ENCODE measurements around the gene TEX22.
"Not testable (repeated sequence)": the region's sequence is repeated elsewhere in the genome, so short reads cannot be mapped to it uniquely, and the experiment has no call there.

The TEX22 gene, protein sequence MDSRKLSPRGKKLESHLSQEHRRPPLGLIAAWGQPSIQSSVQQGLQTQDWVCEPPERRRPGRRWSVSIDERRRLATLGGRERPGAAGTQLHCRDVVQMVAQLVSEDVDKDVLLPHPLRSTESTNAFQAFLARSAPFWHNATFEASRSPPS

DNA sequence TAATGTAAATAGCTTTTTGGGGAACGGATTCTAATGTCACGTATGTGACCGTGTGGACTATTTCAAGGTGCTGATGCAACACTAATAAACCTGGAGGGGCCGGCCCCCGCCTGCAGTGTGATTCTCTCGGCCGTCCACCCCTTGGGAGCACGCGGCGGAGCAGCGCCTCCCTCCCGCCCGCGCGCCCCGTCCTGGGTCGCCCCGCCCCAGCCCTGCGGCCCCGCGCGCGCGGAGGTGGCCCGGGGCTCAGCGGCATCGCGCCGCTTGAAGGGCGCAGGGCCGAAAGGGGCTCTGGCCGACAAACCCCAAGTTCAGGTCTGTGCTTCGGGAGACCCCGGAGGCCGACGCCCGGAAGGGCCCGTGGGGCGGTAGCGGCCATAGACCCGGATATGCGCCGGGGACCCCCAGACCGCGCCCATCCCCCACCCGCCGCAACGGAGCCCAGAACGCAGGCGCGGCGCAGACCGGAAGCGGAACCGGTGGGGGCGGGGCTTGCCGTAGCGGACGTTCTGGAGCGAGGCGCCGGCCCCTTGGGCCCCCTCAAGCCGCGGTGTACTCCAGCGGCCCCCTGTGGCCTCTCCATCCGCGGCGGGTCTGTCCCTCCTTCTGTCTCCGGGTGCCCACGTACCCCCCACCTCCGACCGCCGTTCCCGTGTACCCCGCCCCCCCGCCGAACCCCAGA lies at the start of gene TEX22:
Gene TEX22 (plus strand): TSS at position 495 of the 682 bp plus-strand sequence. CDS start 803 bp downstream, outside the sequence.
- DNase-seq = peak; percentile 62 to 89

DNA sequence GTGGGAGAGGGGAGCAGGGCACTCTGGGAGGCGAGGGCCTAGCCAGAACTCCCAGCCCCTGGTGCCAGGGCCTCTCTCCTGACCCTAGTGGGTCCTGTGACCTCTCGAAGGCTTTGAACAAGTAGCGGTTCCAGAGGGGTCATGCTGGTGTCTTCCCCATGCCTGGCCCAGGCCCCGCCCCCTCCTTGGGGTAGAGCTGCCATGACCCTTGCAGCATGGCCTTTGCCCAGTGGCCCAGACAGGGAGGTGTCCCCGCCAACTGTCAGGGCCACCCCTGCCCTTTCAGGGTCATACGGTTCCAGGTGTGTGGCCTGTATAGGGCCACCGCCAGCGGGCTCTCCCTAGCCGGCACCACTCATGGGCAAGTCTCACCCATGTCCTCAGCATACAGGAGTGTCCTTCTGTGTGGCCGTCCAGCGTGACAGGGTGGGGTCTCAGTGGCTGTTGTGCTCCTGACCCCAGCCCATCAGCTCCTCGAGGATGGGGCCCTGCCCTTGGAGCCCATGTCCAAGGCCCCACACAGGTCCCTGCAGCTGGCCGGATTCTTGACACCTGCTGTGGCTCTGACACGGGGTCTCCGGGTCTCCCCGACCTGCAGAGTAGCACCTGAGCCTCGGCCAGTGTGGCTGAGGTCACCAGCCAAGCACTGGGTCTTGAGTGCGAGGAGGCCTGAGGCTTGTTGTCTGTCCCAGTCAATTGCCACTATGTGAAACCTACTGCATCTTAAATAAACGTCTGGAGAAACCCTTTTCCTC lies 49.2 kb upstream of the TEX22 start:
- no peak for DNase-seq

DNA sequence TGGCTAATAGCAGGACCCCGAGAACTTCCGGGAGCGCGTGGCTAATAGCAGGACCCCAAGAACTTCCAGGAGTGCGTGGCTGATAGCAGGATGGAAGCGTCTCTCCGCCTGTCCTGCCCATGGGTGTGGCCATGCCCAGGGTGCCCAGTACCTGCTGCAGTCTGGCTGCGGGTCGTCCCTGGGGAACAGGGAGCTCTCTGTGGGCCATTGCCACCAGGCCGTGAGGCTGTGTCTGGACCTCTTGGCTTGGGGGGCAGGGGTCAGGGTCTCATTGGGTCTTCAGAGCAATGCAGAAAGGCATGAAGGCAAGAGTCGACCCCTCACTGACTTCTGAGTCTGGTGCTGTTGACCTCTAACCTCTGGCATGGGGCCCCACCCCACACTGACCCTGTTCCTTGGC lies 48.3 kb upstream of the TEX22 start:
- DNase-seq = no peak

DNA sequence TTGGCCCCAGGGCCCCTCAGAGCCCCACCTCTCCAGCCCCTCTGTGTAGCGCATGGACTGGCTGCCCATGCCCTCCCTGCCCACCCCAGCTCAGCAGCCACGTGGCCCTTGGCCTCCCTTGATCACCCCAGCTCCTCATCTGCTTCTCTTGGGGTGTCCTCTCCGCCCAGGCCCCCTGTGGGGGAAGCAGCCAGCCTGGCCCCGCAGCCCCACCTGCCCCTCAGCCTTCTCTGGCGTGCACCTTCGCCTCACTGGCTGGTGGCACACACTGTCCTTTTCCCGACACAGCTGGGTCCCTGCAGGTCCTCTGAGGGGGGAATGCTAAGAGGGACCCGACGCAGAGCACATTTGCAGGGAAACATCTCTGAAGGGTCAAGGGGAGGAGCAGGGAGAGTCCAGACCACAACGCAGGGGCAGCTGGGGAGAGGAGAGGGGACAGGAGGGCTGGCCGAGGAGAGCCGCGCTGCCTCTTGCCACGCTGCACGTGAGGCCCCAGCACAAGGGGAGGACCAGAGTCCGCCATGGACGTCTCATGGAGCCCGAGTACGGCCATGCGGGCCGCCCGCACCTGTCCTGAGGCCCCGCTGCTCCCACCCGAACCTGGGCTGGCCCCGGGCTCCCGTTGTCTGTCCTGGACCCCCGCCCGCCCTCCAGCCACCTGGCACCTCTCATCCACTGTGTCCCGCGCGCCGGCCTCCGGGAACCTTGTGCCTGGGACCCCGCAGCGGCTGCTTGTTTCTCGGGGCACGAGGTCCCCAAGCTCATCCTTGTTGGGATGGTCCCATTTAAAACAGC lies 47.7 kb upstream of the TEX22 start:
- no peak for DNase-seq

DNA sequence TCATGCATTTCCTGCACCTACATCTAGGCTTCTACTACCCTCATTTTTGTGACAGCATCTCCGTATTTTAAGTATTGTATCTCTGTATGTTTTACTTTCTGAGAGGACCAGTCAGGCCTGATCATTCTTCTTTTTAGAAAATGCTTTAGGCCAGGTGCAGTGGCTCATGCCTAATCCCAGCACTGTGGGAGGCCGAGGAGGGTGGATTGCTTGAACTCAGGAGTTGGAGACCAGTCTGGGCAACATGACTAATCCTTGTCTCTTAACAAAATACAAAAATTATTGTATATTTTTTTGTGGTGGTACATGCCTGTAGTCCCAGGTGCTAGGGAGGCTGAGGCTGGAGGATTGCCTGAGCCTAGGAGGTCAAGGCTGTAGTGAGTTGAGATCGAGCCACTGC lies 46.9 kb upstream of the TEX22 start:
- DNase-seq = no peak

DNA sequence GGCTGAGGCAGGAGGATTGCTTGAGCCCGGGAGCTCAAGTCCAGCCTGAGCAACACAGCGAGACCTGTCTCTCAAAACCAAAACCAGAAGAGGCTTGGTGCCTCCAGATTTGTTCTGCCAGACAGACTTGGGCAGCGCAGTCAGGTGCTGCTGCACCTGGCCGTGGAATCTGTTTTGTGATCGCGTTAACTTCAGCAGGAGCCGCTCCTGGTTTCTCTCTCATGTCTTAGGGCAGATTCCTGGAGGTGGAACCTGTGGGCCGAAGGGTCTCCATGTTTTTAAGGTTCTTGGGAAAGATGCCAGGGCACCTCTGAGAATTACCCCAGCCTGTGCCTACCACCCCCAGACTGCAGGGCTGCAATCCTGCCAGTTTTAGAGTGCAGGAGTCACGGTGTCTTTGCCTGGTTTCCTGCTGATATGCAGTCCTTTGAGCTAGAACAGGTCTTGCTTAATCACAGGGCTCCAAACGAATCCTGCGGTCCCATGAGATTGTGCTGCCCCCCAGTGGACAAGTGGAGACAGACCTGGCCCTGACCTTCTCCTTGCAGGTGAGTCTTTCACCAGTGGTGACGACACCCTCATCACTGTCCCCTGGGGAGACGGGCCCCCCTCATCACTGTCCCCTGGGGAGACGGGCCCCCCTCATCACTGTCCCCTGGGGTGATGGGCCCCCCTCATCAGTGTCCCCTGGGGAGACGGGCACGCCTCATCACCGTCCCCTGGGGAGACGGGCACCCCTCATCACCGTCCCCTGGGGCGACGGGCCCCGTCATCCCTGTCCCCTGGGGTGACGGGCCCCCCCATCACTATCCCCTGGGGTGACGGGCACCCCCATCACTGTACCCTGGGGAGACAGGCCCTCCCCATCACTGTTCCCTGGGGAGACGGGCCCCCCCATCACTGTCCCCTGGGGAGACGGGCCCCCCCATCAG lies 46.2 kb upstream of the TEX22 start:
- DNase-seq = peak; percentile 64 to 95

DNA sequence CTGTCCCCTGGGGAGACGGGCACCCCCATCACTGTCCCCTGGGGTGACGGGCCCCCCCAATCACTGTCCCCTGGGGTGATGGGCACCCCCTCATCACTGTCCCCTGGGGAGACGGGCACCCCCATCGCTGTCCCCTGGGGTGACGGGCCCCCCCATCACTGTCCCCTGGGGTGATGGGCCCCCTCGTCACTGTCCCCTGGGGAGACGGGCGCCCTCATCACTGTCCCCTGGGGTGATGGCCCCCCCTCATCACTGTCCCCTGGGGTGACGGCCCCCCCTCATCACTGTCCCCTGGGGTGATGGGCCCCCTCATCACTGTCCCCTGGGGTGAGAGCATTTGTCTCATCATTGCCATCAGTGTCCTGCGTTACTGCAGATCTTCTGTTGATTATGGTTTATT lies 45.2 kb upstream of the TEX22 start:
- no peak for DNase-seq

DNA sequence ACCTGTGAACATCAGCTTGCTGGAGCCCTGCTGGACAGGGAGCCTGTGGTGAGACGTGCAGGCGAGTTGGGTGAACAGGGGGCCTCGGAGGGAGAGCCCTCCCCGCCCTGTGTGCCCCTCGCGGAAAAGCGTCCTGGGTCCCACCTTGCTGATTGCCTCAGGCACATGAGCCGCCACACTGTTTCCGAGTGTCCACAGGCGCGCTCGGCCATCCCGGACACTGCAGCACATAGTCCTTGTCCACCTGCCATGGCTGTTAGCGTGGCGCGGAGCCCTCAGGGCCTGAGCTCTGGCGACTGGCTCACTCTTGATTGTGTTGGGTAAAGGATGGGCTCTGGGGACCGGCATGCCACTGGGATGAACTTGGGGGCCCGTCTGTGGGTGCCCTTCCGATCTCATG lies 43.8 kb upstream of the TEX22 start:
- no peak for DNase-seq

DNA sequence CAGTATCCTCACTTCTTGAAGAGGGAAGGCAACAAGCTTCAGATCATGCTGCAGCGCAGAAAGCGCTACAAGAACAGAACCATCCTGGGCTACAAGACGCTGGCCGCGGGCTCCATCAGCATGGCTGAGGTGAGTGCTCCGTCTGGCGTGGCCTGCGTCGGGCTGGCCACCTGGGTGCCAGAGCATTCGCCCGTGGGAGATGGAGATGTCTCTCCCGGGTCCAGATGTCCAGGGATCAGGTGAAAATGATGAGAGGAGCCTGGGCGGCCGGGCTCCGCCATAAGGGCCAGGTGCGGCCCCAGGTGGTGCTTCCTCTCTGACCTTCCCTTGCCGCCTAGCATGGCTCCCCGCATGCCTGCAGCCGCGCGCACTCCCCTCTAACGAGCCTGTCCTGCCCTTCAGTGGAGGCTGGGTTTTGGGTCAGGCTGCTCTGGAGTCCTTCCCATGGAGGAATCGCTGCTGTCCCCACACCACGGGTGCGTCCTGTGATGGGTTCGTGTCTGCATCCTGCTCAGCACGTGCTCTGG lies 43.2 kb upstream of the TEX22 start:
- no peak for DNase-seq

DNA sequence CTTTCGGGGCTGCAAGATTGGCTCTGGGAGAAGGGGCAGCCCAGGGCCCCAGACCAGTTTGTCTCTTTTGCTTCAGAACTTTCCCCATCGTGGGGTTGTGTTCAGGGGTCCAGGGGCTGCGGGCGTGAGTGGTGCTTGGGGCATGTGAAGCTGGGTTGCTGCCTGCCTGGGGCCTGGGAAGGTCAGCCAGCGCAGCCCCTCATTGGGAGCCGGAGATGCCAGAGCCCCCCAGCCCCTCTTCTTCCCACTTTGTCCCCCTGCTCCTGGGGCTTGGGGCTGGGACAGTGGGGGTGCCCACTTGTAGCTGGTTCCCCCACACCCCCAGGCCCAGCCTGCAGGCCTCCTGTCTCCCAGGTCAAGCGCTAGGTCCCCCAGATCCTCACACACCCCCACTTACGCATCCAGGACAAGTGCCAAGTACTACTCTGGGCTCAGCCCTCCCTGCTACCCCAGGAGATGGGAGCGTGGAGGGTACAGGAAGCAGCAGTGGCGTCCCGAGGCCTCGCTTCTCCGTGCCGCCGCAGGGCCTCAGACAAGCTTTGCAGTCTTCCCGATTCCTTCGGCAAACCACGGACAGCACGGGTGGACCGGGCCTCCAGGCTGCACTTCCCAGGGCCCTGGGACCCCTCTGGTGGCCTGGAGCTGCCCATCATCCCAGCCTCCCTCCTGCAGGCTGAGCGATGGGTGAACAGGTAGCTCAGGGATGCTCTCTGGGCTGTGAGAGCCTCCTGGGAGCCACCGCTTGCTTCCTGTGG lies 42.3 kb upstream of the TEX22 start:
- no peak for DNase-seq

DNA sequence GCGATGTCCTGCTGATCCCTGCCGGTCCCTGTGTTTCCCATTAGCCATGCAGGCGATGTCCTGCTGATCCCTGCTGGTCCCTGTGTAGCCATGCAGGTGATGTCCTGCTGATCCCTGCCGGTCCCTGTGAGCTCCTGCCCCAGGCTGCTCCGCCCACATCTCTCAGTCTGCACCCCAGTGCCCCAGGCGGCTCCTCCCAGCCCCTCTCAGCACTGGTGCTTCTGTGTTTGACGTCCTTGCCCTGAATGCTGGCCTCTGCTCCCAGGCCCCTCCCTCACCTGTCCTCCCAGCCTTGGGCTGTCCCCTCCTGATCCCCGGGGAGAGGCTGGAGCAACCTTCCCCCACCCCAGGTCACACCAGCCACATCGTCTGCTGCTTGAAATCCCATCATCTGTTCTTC lies 41.4 kb upstream of the TEX22 start:
- DNase-seq = no peak

DNA sequence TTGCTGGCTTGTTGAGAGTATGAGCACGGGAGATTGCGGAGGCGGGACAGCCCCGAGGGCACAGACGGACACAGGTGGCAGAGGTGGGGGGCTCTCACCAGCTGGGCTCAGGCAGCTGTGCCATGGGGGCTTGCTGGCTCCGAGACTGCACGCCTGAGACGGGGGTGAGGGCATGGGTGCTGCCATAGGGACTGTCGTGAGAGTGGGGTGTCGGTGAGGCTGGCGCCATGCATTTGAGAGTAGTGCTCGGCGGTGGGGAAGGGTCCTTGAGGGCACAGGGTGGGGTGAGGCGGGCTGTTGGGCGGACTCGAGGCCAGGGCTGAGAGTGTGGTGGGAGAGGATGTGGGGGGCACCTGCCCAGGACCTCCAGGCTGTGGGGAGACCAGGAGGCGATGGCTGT lies 40.7 kb upstream of the TEX22 start:
- DNase-seq = no peak

DNA sequence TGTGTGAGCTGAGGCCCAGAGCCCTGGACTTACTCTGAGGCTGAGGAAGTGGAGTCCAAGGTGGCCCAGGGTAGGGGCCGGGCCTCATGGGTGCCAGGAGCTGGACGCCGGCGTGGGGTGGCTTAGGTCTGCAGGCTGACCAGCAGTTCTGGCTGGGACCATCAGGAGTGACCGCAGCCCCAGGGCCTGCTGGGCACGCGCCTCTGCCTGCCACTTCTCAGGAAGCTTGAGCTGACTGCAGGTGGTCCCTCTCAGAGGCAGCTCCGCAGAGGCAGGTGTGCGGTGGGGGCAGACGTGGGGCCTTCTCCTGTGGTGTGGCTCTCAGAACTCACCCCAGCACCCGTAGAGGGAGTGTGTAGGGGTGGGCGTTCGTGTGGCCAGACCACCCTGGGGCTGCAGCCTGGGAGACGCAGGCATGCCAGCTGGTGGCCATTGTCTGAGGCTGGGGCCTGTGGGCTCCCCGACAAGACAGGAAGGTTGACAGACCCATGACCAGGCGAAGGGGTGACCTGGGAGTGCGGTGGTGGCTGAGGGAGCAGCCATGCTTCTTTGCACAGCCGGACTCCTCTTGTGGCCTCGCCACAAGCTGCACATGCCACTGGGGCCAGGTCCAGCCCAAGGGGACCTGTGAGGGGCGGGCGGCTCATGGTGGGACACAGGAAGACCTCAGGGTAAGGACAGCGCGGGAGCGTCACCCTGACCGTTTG lies 40.0 kb upstream of the TEX22 start:
- DNase-seq = no peak

DNA sequence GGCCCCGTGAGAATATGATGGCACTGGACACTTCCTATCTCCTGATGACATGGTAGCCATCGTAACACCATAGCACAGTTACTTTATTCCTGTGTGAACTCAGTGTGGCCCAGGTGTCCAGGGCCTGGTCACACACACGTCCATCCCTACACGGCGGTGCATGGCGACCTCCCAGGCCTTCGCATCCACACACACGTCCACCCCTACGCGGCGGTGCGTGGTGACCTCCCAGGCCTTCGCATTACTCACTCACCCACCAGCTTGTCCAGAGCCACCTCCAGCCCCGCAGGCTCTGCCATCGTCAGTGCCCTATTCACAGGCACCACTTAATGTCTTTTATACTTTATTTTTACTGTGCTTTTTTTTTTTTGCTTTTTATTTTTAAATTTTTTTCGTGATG lies 39.4 kb upstream of the TEX22 start:
- no peak for DNase-seq

DNA sequence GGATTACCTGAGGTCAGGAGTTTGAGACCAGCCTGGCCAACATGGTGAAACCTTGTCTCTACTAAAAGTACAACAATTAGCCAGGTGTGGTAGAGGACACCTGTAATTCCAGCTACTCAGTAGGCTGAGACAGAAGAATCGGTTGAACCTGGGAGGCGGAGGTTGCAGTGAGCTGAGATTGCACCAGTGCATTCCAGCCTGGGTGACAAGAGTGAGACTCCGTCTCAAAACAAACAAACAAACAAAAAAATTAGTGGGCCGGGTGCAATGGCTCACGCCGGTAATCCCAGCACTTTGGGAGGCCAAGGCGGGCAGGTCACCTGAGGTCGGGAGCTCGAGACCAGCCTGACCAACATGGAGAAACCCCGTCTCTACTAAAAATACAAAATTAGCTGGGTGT lies 36.9 kb upstream of the TEX22 start:
- not testable (repeated sequence) for DNase-seq

DNA sequence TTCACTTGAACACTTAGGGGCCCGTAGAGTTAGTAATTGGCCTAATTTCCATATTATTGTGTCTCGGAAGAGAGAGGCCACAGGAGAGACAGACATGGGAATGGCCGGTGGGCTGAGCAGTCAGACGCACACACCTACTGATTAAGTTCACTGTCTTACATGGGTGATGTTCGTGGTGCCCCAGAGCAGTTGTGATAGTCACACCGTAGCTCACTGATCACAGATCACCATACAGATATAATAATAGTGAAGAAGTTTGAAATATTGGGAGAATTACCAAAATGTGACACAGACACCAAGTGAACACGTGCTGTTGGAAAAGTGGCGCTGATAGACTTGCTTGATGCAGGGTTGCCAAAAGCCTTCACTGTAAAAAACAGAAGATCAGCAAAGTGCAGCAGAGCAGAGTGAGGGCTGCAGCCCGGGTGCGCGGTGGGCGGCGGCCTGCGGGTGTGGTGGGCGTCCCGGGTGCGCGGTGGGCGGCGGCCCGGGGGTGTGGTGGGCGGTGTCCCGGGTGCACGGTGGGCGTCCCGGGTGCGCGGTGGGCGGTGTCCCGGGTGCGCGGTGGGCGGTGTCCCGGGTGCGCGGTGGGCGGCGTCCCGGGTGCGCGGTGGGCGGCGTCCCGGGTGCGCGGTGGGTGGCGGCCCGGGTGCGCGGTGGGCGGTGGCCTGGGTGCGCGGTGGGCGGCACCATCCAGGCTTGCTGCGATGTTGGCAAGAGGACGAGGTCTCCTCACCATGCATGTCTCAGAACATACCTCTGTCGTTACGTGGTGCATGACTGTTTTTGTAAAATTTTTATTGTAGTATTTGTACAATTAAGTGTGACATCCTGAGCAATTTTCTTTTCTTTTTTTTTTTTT lies 34.3 kb upstream of the TEX22 start:
- no peak for DNase-seq

DNA sequence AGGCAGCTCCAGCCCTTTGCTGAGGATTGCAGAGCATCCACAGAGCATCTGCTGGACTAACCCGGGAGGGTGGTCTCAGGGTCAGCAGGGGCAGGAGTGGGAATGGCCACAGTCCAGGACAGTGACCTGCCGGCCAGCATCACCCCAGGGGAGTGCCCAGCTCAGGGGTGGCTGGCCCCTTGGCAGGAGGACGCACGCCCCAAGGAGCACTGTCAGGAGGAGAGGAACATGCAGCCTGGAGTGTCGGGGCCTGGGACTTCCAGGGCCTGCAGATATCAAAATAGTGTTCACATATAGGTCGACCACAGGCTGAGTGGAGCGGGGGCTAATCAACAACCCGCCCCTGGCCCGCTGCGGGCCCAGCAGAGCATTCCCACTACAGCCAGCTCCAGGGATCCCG lies 33.2 kb upstream of the TEX22 start:
- no peak for DNase-seq

DNA sequence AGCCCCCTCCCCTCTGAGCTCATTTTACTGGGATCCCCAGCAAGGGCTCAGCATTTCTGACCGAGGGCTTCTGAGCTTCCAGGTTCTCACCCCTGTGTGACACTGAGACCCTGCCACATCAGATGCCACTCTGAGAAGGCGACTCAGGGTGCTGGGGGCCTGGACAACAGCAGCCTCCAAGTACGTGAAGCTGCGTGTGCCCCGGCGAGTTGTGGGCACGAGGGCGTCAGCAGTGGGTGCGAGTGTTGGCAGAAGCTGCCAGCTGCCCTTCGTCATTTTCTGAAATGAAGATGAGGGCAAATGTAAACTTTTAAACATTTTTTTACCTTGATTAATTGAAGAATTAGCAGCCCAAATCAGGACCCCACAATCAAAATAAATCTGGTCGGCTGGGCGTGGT lies 32.7 kb upstream of the TEX22 start:
- DNase-seq = no peak

DNA sequence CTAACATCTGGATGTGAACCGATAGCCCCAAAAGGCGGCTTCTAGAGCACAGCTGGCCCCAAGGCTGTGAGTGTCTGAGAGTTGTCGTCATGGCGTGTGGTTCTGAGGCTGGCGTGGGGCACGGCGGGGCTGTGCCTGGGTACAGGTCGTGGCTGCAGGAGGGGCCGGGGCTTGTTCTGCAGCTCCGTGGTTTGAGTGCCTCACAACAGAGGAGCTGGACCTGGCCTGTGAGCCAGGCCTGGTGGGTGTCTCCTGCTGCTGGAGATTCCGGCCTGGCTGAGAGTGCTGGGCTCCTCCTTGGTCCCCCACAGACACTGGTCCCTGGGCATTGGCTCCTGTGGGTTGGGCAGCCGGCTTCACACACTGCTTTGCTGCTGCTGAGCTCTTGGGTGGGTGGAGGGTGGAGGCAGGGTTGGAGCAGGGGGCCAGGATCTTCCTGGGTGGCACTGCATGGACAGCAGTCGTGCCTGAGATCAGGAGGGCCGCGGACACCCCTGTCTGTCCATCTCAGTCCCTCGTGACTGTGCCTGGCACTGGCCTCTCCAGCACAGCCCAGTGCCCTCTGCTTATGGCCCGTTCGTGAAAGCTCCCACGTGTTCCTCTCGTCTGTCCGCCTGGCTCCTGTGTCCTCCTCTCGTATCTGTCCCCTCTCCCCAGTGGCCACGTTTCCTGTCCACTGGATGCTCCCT lies 31.8 kb upstream of the TEX22 start:
- DNase-seq = no peak
